HepG2 (cell line): ENCODE data around the gene ATP8B4.

Experiments used
- CTCF ChIP-seq: sonication (generic); formaldehyde crosslinking; IDR thresholded peaks from 2 replicates; pipeline ENCODE4 v1.5.0; 2020; ENCODE audit warnings: mild to moderate bottlenecking, missing genetic modification reagents, moderate library complexity
- HNRNPK ChIP-seq: fragments of 200-400 bp; formaldehyde crosslinking; IDR thresholded peaks from 2 replicates; pipeline ENCODE4 v1.6.1; 2018; ENCODE audit warnings: low read length, low read depth, moderate library complexity, mild to moderate bottlenecking; ENCODE audit not compliant: poor library complexity, severe bottlenecking
- MTF1 ChIP-seq: sonication (generic); formaldehyde crosslinking; IDR thresholded peaks from 2 replicates; pipeline ENCODE4 v1.5.0; 2020; ENCODE audit warnings: missing genetic modification reagents
- POLR2A ChIP-seq, 2 experiments: IDR thresholded peaks; 2 replicates each; pipeline ENCODE4 v1.6.1; 2011; ENCODE audit warnings: low read depth in 2 of 2, low read length in 2 of 2, mild to moderate bottlenecking in 1 of 2, moderate library complexity in 1 of 2; ENCODE audit not compliant: insufficient read depth in 1 of 2
- ZBTB26 ChIP-seq: IDR thresholded peaks from 2 replicates; pipeline ENCODE4 v1.6.1; 2016; ENCODE audit warnings: missing compliant biosample characterization, missing genetic modification reagents, borderline replicate concordance
- ZNF362 ChIP-seq: sonication (generic); formaldehyde crosslinking; IDR thresholded peaks from 2 replicates; pipeline ENCODE4 v1.4.0; 2020; ENCODE audit warnings: missing genetic modification reagents, mild to moderate bottlenecking, borderline replicate concordance
- ZNF496 ChIP-seq: sonication (generic); formaldehyde crosslinking; IDR thresholded peaks from 2 replicates; pipeline ENCODE4 v1.8.1; 2023; ENCODE audit warnings: mild to moderate bottlenecking, moderate library complexity, missing genetic modification reagents; ENCODE audit not compliant: insufficient replicate concordance
- ZNF652 ChIP-seq: IDR thresholded peaks from 2 replicates; pipeline ENCODE4 v1.6.1; 2016; ENCODE audit warnings: low read depth, borderline replicate concordance
- TF ChIP-seq, protein P1 (sequence below): sonication (generic); formaldehyde crosslinking; IDR thresholded peaks from 2 replicates; pipeline ENCODE4 v1.4.0; 2020; ENCODE audit warnings: missing genetic modification reagents, low read depth, mild to moderate bottlenecking, borderline replicate concordance

DNA sequence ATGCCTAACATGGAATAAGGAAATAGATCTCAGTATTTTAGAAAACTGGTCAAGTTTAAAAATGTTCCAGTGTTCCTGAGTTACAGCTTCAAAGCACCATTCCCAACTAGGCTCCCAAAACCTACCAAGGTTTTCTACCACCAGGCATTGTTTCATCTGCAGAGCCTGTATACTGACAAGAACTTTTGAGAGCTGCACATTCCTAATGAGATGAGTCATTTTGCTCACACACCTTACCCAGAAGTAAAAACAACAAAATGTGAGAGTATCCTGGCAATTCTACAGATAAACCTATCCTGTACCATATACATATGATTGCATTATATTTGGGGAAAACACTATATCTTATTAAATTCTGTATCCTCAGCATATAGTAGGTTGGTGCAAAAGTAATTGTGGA, 90.7 kb downstream of the ATP8B4 start:
- no peak for TF ChIP-seq CTCF
- TF ChIP-seq, protein P1, sequence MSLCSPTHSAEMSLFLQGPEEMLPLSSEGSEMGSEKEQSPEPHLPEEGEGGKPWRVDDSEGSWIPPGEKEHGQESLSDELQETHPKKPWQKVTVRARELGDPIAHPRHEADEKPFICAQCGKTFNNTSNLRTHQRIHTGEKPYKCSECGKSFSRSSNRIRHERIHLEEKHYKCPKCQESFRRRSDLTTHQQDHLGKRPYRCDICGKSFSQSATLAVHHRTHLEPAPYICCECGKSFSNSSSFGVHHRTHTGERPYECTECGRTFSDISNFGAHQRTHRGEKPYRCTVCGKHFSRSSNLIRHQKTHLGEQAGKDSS (CRISPR knock-in tag) = no peak
- TF ChIP-seq MTF1 = no peak
- TF ChIP-seq ZBTB26 (CRISPR knock-in tag) = no peak
- TF ChIP-seq ZNF652 (CRISPR knock-in tag) = no peak
- no peak for TF ChIP-seq POLR2A (IDR thresholded peaks at IDR 0.05; ENCODE audit: insufficient read depth in 1 of 2, low read depth in 2 of 2, low read length in 2 of 2)
- no peak for TF ChIP-seq ZNF362 (CRISPR knock-in tag)
- TF ChIP-seq ZNF496 = no peak
- TF ChIP-seq HNRNPK = no peak
